8988T (cell line): ENCODE data around the gene VAV2.
"Not testable (repeated sequence)": the region's sequence is repeated elsewhere in the genome, so short reads cannot be mapped to it uniquely, and the experiment has no call there.

Experiments used
- DNase-seq: peaks from one replicate; pipeline ENCODE4 v3.0.0; 2011

Gene VAV2

GRCh38 chr9:133913571-133914369 is 78.4 kb downstream of the VAV2 start:
- DNase-seq = no peak

GRCh38 chr9:133910855-133911514 is 81.1 kb downstream of the VAV2 start:
- DNase-seq = no peak

- no peak for DNase-seq
These were observed 84.9 kb downstream of the VAV2 start for GRCh38 chr9:133906932-133907910.

- DNase-seq = no peak
These were observed 85.9 kb downstream of the VAV2 start for GRCh38 chr9:133906218-133906617.

GRCh38 chr9:133905493-133905892 is 86.6 kb downstream of the VAV2 start:
- no peak for DNase-seq

- DNase-seq = no peak
These were observed 87.6 kb downstream of the VAV2 start for GRCh38 chr9:133904346-133905090.

GRCh38 chr9:133901184-133901835 is 90.8 kb downstream of the VAV2 start:
- no peak for DNase-seq

- DNase-seq = no peak
These were observed 94.4 kb downstream of the VAV2 start for GRCh38 chr9:133897675-133898074.

GRCh38 chr9:133896007-133896406 is 96.1 kb downstream of the VAV2 start:
- not testable (repeated sequence) for DNase-seq

- DNase-seq = no peak
These were observed 96.8 kb downstream of the VAV2 start for GRCh38 chr9:133895335-133895734.

- no peak for DNase-seq
These were observed 97.5 kb downstream of the VAV2 start for GRCh38 chr9:133894377-133895321.

GRCh38 chr9:133893191-133893994 is 98.7 kb downstream of the VAV2 start:
- DNase-seq = no peak

GRCh38 chr9:133892193-133892920 is 99.8 kb downstream of the VAV2 start:
- DNase-seq = no peak

- no peak for DNase-seq
These were observed 100.4 kb downstream of the VAV2 start for GRCh38 chr9:133891741-133892140.

GRCh38 chr9:133890583-133890982 is 101.5 kb downstream of the VAV2 start:
- no peak for DNase-seq

GRCh38 chr9:133889584-133890301 is 102.4 kb downstream of the VAV2 start:
- peak; percentile 65 for DNase-seq

- no peak for DNase-seq
These were observed 103.2 kb downstream of the VAV2 start for GRCh38 chr9:133888809-133889491.
